ENCODE data around the gene UPF3A. TPM values are rescaled to one million over a fixed set of nuclear protein-coding genes. Genes with fewer than 3 reads are reported as not detected.
A peak's percentile ranks its signal among the peaks of the same experiment; 100 is the strongest.

Gene UPF3A
- total and polyA plus RNA-seq, 9 of the 15 experiments (the other 6 are each of a cell fraction or from before 2014, with no cell fraction given): 15.6 to 76.5 (median 40.9) TPM

GRCh38 chr13:114314074-114314912, 32.9 kb downstream of the UPF3A start, which contains the start of gene CHAMP1 (continued):
- TF ChIP-seq, protein P1, sequence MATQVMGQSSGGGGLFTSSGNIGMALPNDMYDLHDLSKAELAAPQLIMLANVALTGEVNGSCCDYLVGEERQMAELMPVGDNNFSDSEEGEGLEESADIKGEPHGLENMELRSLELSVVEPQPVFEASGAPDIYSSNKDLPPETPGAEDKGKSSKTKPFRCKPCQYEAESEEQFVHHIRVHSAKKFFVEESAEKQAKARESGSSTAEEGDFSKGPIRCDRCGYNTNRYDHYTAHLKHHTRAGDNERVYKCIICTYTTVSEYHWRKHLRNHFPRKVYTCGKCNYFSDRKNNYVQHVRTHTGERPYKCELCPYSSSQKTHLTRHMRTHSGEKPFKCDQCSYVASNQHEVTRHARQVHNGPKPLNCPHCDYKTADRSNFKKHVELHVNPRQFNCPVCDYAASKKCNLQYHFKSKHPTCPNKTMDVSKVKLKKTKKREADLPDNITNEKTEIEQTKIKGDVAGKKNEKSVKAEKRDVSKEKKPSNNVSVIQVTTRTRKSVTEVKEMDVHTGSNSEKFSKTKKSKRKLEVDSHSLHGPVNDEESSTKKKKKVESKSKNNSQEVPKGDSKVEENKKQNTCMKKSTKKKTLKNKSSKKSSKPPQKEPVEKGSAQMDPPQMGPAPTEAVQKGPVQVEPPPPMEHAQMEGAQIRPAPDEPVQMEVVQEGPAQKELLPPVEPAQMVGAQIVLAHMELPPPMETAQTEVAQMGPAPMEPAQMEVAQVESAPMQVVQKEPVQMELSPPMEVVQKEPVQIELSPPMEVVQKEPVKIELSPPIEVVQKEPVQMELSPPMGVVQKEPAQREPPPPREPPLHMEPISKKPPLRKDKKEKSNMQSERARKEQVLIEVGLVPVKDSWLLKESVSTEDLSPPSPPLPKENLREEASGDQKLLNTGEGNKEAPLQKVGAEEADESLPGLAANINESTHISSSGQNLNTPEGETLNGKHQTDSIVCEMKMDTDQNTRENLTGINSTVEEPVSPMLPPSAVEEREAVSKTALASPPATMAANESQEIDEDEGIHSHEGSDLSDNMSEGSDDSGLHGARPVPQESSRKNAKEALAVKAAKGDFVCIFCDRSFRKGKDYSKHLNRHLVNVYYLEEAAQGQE (IDR thresholded peaks at IDR 0.05; ENCODE audit: borderline replicate concordance): peak; percentile 26; the same call in 1 of the 2 replicates
- TF ChIP-seq, protein P1 (CRISPR knock-in tag; IDR thresholded peaks at IDR 0.05; ENCODE audit: low read depth): no peak
- TF ChIP-seq FOSL1 (tag; conservative IDR thresholded peaks at IDR 0.05) (no peak; the same call in 1 of the 2 replicates), SAFB (IDR thresholded peaks at IDR 0.05; ENCODE audit: borderline replicate concordance, low read depth, low read length) (peak; percentile 82), U2AF1 (optimal IDR thresholded peaks at IDR 0.05; ENCODE audit: low read depth, low read length) (peak; percentile 35), MYC (IDR thresholded peaks at IDR 0.05; ENCODE audit: low read depth, low read length) (peak; percentile 84), MYC (CRISPR knock-in tag; IDR thresholded peaks at IDR 0.05; ENCODE audit: borderline replicate concordance, low read depth) (no peak), PHF20 (IDR thresholded peaks at IDR 0.05; ENCODE audit: partially characterized antibody) (no peak), SIX5 (IDR thresholded peaks at IDR 0.05; ENCODE audit: borderline replicate concordance in 1 of 2, insufficient read depth in 1 of 2, low read depth in 1 of 2, low read length in 2 of 2) (no peak), ZSCAN32 (CRISPR knock-in tag; IDR thresholded peaks at IDR 0.05) (no peak), NONO (IDR thresholded peaks at IDR 0.05; ENCODE audit: low read depth in 2 of 2, low read length in 1 of 2) (peak; percentile 81 to 92), ZFX (CRISPR knock-in tag; IDR thresholded peaks at IDR 0.05) (peak; percentile 88), RBFOX2 (IDR thresholded peaks at IDR 0.05; ENCODE audit: low read depth, low read length) (peak; percentile 98), ESRRA (IDR thresholded peaks at IDR 0.05; ENCODE audit: borderline replicate concordance, low read depth) (no peak; the same call in 1 of the 2 replicates), TBL1XR1 (IDR thresholded peaks at IDR 0.05; ENCODE audit: low read length in 2 of 2) (peak in 1 of 2 experiments; percentile 51; a peak in 1 of 4 replicates), PCBP1 (IDR thresholded peaks at IDR 0.05; ENCODE audit: low read depth, low read length, poor library complexity, severe bottlenecking) (peak; percentile 65)
- TF ChIP-seq, protein P2, sequence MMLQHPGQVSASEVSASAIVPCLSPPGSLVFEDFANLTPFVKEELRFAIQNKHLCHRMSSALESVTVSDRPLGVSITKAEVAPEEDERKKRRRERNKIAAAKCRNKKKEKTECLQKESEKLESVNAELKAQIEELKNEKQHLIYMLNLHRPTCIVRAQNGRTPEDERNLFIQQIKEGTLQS (IDR thresholded peaks at IDR 0.05): no peak
- TF ChIP-seq, protein P2 (CRISPR knock-in tag; conservative IDR thresholded peaks at IDR 0.05): no peak

All from K562 (cell line).